Activated T-helper 1 cell treated with Interleukin-2 at 50 U/mL for 16 hours (primary cell): ENCODE data around the gene TCIRG1.
"Not testable (repeated sequence)": the region's sequence is repeated elsewhere in the genome, so short reads cannot be mapped to it uniquely, and the experiment has no call there.

Source experiments
- DNase-seq: peaks from one replicate; pipeline ENCODE4 v3.0.0-alpha.2; 2020; ENCODE audit warnings: low read depth

Gene TCIRG1

DNA sequence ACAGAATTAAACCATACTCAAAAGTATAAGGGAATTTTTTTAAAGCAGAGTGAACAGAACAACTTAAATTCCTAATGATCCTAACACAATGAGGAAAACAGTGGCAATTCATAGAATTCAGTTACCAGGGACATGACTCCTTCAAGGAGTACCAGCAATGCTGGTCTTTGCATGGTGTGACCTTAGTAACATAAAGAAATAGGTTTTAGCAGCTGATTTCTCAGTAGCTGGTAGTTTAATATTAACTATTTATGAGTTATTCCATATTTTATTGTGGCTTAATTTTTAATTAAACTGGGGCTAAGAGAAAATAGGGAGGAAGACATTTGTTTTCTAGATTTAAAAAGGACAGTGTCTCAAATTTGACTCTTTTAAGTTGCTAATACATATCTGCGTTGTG is 51.5 kb downstream of the TCIRG1 start:
- DNase-seq: no peak

DNA sequence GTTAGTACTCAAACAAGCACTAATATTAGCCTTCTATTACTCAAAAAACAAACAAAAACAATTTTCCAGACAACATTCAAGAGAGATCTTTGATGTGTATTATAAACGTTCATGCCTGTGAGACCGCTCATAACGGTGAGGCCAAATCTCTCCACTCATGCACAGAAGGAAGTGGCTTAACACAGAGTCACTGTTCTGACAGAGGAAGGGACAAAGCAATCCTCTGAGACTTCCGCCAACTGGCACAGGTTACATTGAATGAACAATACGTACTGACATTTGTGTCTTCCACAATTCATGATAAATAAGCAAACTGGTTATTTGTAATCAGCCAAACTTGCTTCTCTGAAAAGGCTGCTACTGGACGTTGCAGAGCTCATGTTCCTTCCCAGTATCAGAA is 51.9 kb downstream of the TCIRG1 start:
- no peak for DNase-seq

DNA sequence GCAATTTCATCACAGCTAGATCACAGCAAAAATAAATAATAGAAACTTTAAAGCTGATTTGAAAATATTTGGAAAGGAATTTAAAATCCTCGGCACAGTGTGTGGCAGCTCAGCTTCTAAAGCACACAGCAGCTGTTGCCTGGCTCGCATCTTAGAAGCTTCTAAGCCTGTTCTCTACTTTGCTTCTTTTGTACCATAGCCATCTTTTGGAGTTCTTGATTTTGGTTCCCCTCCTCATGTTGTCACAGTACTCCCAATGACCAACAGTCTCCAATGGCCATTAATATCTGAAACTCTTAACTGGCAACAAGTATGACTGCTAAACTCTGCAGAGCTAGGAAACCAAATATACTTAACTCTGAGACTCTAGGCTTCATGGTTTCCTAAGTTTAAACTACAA is 53.6 kb downstream of the TCIRG1 start:
- no peak for DNase-seq

DNA sequence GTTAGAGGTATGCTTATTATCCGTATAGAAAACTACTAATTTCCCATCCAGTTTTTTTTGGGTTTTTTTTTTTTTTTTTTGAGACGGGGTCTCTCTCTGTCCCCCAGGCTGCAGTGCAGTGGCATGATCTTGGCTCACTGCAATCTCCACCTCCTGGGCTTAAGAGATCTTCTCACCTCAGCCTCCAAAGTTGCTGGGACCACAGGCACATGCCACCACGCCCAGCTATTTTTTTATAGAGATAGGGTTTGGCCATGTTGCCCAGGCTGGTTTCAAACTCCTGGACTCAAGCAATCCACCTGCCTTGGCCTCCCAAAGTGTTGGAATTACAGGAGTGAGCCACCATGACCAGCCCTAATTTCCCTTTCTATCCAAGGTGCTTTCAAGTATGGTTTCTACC is 54.1 kb downstream of the TCIRG1 start:
- DNase-seq: not testable (repeated sequence)

DNA sequence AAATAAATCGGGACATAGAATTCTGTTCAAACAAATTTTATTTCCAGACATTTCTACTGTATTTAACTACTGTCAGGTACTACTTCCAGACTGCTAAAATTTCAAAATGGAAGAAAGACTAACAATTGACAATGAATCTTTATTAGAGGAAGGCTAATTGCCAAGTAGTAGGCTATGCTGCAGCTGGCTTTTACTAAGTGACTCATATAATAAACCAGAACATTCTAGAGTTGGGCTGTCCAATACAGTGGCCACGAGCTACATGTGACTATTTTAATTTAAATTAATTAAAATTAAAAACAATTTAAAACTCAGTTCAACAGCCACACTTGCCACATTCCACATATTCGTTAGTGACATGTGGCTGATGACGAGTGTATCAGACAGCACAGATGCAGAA is 54.7 kb downstream of the TCIRG1 start:
- no peak for DNase-seq

DNA sequence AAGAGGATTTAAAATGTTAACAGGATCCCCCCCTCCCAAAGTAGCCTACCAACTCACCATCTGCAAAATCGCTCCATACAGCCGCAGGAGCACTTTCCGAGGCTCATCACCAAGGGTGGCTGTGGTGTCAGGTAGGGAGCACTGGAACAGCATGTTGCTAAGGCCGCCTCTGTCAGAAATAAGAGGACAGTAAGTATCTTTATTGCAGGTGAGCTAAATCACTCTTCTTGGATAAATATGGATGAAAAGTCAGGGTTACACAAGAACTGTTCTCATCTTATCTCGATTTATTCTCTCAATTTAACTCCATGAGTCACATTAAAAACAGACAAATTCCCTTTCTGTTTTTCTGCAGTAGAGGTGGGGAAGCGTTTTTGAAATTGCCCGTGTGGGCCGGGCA is 58.1 kb downstream of the TCIRG1 start:
- no peak for DNase-seq

DNA sequence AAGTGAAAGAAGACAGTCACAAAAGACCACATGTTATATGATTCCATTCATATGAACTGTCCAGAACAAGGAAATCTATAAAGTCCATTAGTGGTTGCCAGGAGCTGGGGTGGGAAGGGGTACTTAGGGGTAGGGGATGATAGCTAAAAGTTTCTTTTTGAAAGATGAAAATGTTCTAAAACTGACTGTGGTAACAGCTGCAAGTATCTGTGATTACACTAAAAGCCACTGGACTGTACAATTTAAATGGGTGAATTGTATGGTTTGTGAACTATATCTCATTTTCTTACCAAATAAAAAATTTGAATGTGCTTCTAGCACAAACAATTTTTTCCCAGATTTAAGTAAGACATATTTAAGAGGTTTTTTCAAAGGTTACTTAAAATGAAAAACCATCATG is 60.2 kb downstream of the TCIRG1 start:
- DNase-seq: no peak

DNA sequence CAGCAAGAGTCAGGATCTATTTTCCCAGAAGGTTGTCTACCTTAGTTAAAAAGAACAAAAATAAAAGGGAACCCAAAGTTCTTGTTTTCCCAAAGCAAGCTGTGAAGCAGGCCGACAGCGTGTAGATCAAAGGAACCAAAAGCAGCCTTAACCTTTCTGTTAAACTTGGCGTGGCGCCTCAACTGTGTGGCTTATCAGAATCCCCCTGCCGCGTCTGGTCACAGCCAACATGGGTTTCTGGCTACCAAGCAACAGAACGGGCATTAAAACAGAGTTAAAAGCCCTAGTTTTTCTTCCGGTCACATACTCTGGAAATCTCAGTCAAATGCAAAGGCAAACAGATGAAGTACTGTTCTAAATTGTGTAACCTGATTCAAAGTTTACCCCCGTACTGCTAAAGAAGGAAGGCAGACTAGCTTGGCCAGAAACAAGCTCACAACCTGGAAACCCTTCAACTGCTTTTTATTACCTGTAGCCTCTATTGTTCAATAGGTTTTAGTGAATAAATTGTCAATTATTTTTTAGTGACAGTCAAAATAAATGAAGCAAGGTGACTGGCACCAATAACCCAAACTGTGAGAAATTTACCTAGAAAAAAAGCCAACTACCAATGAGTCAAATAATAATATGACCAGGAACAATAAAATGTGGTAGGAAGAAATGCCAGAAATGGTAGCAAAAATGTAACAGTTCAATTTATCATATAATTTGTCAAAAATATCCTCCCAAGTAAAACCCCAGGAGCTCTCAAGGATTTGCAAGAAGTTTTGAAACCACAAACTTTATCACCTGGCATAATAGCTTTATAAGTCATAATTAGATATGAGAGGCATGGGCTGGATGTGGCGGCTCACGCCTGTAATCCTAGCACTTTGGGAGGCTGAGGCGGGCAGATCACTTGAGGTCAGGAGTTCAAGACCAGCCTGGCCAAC is 60.9 kb downstream of the TCIRG1 start:
- no peak for DNase-seq
